ENCODE results near the gene CTNNBL1.

GRCh38 chr20:37892001-37892400 is 198.2 kb downstream of the CTNNBL1 start:
- TF ChIP-seq CTCF (IDR thresholded peaks at IDR 0.05) (no peak), USF2 (CRISPR knock-in tag; IDR thresholded peaks at IDR 0.05) (no peak), RELA (CRISPR knock-in tag; IDR thresholded peaks at IDR 0.05; ENCODE audit: borderline replicate concordance) (no peak), FOXK1 (CRISPR knock-in tag; IDR thresholded peaks at IDR 0.05) (no peak), MXD4 (CRISPR knock-in tag; IDR thresholded peaks at IDR 0.05; ENCODE audit: borderline replicate concordance) (no peak), MAX (CRISPR knock-in tag; IDR thresholded peaks at IDR 0.05) (no peak), ZNF121 (CRISPR knock-in tag; IDR thresholded peaks at IDR 0.05) (no peak), ATF6 (CRISPR knock-in tag; IDR thresholded peaks at IDR 0.05) (no peak), ZNF232 (CRISPR knock-in tag; IDR thresholded peaks at IDR 0.05) (no peak)
